DMS153 (cell line): Measurements from ENCODE around the gene RDX.
"Not testable (repeated sequence)": the region's sequence is repeated elsewhere in the genome, so short reads cannot be mapped to it uniquely, and the experiment has no call there.

Experiments
- DNase-seq: peaks from one replicate; lab custom pipeline; 2025; lab: John Stamatoyannopoulos, UW

The RDX gene

GRCh38 chr11:110272919-110273318, 23.5 kb downstream of the RDX start:
- DNase-seq, result no peak

GRCh38 chr11:110269996-110270395, 26.4 kb downstream of the RDX start:
- no peak for DNase-seq

- no peak for DNase-seq
Observed at GRCh38 chr11:110268441-110268840, 28.0 kb downstream of the RDX start.

- no peak for DNase-seq
Observed at GRCh38 chr11:110262072-110262403, 34.4 kb downstream of the RDX start.

GRCh38 chr11:110261195-110262071, 35.0 kb downstream of the RDX start:
- DNase-seq, result no peak

- no peak for DNase-seq
Observed at GRCh38 chr11:110253525-110253924, 42.9 kb downstream of the RDX start.

- peak; percentile 19 for DNase-seq
Observed at GRCh38 chr11:110251836-110252235, 44.6 kb downstream of the RDX start.

- DNase-seq, result no peak
Observed at GRCh38 chr11:110250168-110250567, 46.2 kb downstream of the RDX start.

- no peak for DNase-seq
Observed at GRCh38 chr11:110249766-110250165, 46.6 kb downstream of the RDX start.

GRCh38 chr11:110249066-110249465, 47.3 kb downstream of the RDX start:
- DNase-seq, result no peak

- no peak for DNase-seq
Observed at GRCh38 chr11:110243791-110244190, 52.6 kb downstream of the RDX start.

- no peak for DNase-seq
Observed at GRCh38 chr11:110242746-110243145, 53.7 kb downstream of the RDX start.

GRCh38 chr11:110242188-110242587, 54.2 kb downstream of the RDX start:
- DNase-seq, result no peak

GRCh38 chr11:110235966-110236365, 60.4 kb downstream of the RDX start:
- no peak for DNase-seq

GRCh38 chr11:110230377-110230776, 66.0 kb downstream of the RDX start:
- DNase-seq, result no peak

GRCh38 chr11:110219006-110219785, 77.2 kb downstream of the RDX start:
- DNase-seq, result no peak

- DNase-seq, result no peak
Observed at GRCh38 chr11:110217936-110218335, 78.5 kb downstream of the RDX start.

GRCh38 chr11:110217223-110217877, 79.1 kb downstream of the RDX start:
- no peak for DNase-seq

- not testable (repeated sequence) for DNase-seq
Observed at GRCh38 chr11:110209313-110209694, 87.1 kb downstream of the RDX start.

- DNase-seq, result peak; percentile 15
Observed at GRCh38 chr11:110208678-110209312, 87.6 kb downstream of the RDX start.

- no peak for DNase-seq
Observed at GRCh38 chr11:110207123-110207522, 89.3 kb downstream of the RDX start.

GRCh38 chr11:110200836-110201235, 95.6 kb downstream of the RDX start:
- DNase-seq, result no peak
